Esophagus muscularis mucosa (tissue), 4 donors: Measurements from ENCODE around the gene LHX3. TPM values are rescaled to one million over a fixed set of nuclear protein-coding genes. Genes with fewer than 3 reads are reported as not detected.

Source experiments
- DNase-seq: peaks from one replicate; pipeline ENCODE4 v3.0.0-alpha.2; 2017; ENCODE audit errors: extremely low spot score
- H3K27ac ChIP-seq, 4 donors: fragments of 200-600 bp; sonication (generic); replicated peaks in 1 of 4; 1 replicate in 3 of 4; 2 replicates in 1 of 4; pipeline ENCODE4 v1.5.1; 2016 to 2019; ENCODE audit warnings: mild to moderate bottlenecking in 1 of 4
- H3K27me3 ChIP-seq, 4 donors: fragments of 200-600 bp; sonication (generic); one replicate each; pipeline versions ENCODE4 v1.5.1 to v1.6.0; 2016 to 2019
- H3K36me3 ChIP-seq, 4 donors: fragments of 200-600 bp; sonication (generic); one replicate each; pipeline ENCODE4 v1.5.1; 2016 to 2019
- H3K4me1 ChIP-seq, 4 donors: fragments of 200-600 bp; sonication (generic); one replicate each; pipeline ENCODE4 v1.5.1; 2016 to 2019
- H3K4me3 ChIP-seq, 4 donors: fragments of 200-600 bp; sonication (generic); 1 replicate in 2 of 4; 2 replicates in 2 of 4; pipeline ENCODE4 v1.5.1; 2016 to 2019; ENCODE audit warnings: mild to moderate bottlenecking in 4 of 4, moderate library complexity in 1 of 4
- H3K9me3 ChIP-seq, 4 donors: fragments of 200-600 bp; sonication (generic); 1 replicate in 3 of 4; 2 replicates in 1 of 4; pipeline ENCODE4 v1.5.1; 2016 to 2019
- CTCF ChIP-seq, 3 experiments: fragments of 200-600 bp in 2 of 3; fragments of 450-650 bp in 1 of 3; sonication (generic) in 2 of 3; IDR thresholded peaks; one replicate each; pipeline ENCODE4 v1.5.1; 2017 to 2019; ENCODE audit warnings: antibody characterized with exemption in 3 of 3, mild to moderate bottlenecking in 2 of 3, moderate library complexity in 1 of 3
- EP300 ChIP-seq: sonication (generic); formaldehyde crosslinking; IDR thresholded peaks from one replicate; pipeline ENCODE4 v1.6.1; 2017; ENCODE audit warnings: antibody characterized with exemption
- POLR2A ChIP-seq: fragments of 450-650 bp; IDR thresholded peaks from one replicate; pipeline ENCODE4 v1.6.1; 2017; ENCODE audit warnings: antibody characterized with exemption, moderate library complexity, mild to moderate bottlenecking, low read depth
- POLR2AphosphoS5 ChIP-seq, 2 donors: sonication (generic); formaldehyde crosslinking; IDR thresholded peaks; one replicate each; pipeline ENCODE4 v1.6.1; 2017; ENCODE audit warnings: antibody characterized with exemption in 2 of 2
- WGBS: methylation state at CpG from one replicate; pipeline ENCODE4 v1.1.5; 2018; 5-methylcytosine and 5-hydroxymethylcytosine counted together
- intact Hi-C: fragments of 100-400 bp; cut with DNase I; formaldehyde crosslinking; loops from one replicate; pipeline ENCODE4 v1.15.1; 2023
- total RNA-seq, 4 donors: library from RNA; depleted of rRNA; stranded (reverse); fragments of >200 nt; gene quantifications; one replicate each; pipeline versions ENCODE4 v1.1.0 to v1.2.1, GENCODE V29; 2016

Gene LHX3
- total RNA-seq, 4 donors from 2014 or later, result not detected

GRCh38 chr9:136173648-136174290 lies 31.2 kb downstream of the LHX3 start:
- Histone ChIP-seq H3K27ac (no peak overlapping the region), H3K27me3 (peaks cover 0 to 75% (median 6%) of the 10 kb centered on the region in 4 donors), H3K36me3 (no peaks in the 10 kb centered on the region), H3K9me3 (no peaks in the 10 kb centered on the region), H3K4me3 (no peak overlapping the region), H3K4me1 (no peaks in the 10 kb centered on the region)
- 75% methylated on average over 8 of the region's 14 CpGs for WGBS
- intact Hi-C loops, result no loop called here
- TF ChIP-seq CTCF (IDR thresholded peaks at IDR 0.05), result no peak
- no peak for TF ChIP-seq POLR2AphosphoS5 (IDR thresholded peaks at IDR 0.05)
- TF ChIP-seq POLR2A, result no peak
- no peak for TF ChIP-seq EP300
- no peak for DNase-seq

- Histone ChIP-seq H3K27ac (no peak overlapping the region), H3K4me3 (no peak overlapping the region), H3K27me3 (peaks cover 0 to 70% (median 6%) of the 10 kb centered on the region in 4 donors), H3K36me3 (no peaks in the 10 kb centered on the region), H3K4me1 (no peaks in the 10 kb centered on the region), H3K9me3 (no peaks in the 10 kb centered on the region)
- no peak for TF ChIP-seq POLR2A
- no peak for TF ChIP-seq CTCF (IDR thresholded peaks at IDR 0.05)
- no peak for TF ChIP-seq EP300
- no peak for TF ChIP-seq POLR2AphosphoS5 (IDR thresholded peaks at IDR 0.05)
- 100% methylated on average over 2 of the region's 16 CpGs for WGBS
- DNase-seq, result no peak
- intact Hi-C loops, result no loop called here
These were observed 32.4 kb downstream of the LHX3 start for GRCh38 chr9:136172412-136173079.

- Histone ChIP-seq H3K4me1 (no peaks in the 10 kb centered on the region), H3K36me3 (no peaks in the 10 kb centered on the region), H3K27me3 (peaks cover 0 to 64% (median 6%) of the 10 kb centered on the region in 4 donors), H3K9me3 (no peaks in the 10 kb centered on the region), H3K4me3 (no peak overlapping the region), H3K27ac (no peak overlapping the region)
- TF ChIP-seq POLR2AphosphoS5 (IDR thresholded peaks at IDR 0.05), result no peak
- no peak for TF ChIP-seq EP300
- no peak for TF ChIP-seq POLR2A
- TF ChIP-seq CTCF (IDR thresholded peaks at IDR 0.05), result no peak
- DNase-seq, result no peak
- intact Hi-C loops, result no loop called here
- 91% methylated on average over 7 of the region's 11 CpGs for WGBS
These were observed 33.0 kb downstream of the LHX3 start for GRCh38 chr9:136171801-136172411.

- H3K36me3 ChIP-seq, result no peaks in the 10 kb centered on the region
- no peaks in the 10 kb centered on the region for H3K9me3 ChIP-seq
- H3K27me3 ChIP-seq, result peaks cover 0 to 58% (median 6%) of the 10 kb centered on the region in 4 donors
- WGBS, result 62% methylated on average over 11 of the region's 16 CpGs
- intact Hi-C loops, result no loop called here
- no peaks in the 10 kb centered on the region for H3K4me1 ChIP-seq
- no peak overlapping the region for H3K27ac ChIP-seq
- no peak for DNase-seq
- no peak overlapping the region for H3K4me3 ChIP-seq
- no peak for TF ChIP-seq POLR2A
- TF ChIP-seq EP300, result no peak
- TF ChIP-seq CTCF (IDR thresholded peaks at IDR 0.05), result no peak
- TF ChIP-seq POLR2AphosphoS5 (IDR thresholded peaks at IDR 0.05), result no peak
These were observed 33.7 kb downstream of the LHX3 start for GRCh38 chr9:136171009-136171800.
